Measurements from ENCODE around the gene NEK6.

The NEK6 gene

GRCh38 chr9:124257844-124258606 lies at the start of gene NEK6:
Gene NEK6 (plus strand): TSS chr9:124257949. CDS start chr9:124301965, 44,016 bp downstream.
- DNase-seq, result no peak

DNA sequence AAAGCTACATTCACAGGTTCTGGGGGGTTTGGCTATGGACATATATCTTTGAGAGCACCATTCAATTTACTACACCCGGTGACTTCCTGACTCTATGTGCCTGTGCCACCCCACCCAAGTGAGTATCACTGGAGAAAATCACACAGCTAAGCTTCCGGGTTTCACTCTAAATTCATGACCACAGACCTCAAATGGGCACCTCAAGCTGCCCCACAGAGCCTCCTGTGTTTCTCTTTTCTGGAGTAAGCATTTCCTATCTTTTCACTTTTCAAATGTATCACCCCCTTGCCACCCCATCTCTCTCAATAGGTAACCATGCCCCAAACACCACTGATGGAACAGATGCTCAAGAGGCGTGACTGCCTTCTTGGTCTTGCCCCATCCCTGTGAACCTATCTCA lies 49.2 kb upstream of the NEK6 start:
- peak; percentile 18 for DNase-seq

GRCh38 chr9:124209279-124209678 lies 48.5 kb upstream of the NEK6 start:
- DNase-seq, result no peak

GRCh38 chr9:124209774-124210173 lies 48.0 kb upstream of the NEK6 start:
- DNase-seq, result no peak

GRCh38 chr9:124210697-124211096 lies 47.1 kb upstream of the NEK6 start:
- DNase-seq, result no peak

DNA sequence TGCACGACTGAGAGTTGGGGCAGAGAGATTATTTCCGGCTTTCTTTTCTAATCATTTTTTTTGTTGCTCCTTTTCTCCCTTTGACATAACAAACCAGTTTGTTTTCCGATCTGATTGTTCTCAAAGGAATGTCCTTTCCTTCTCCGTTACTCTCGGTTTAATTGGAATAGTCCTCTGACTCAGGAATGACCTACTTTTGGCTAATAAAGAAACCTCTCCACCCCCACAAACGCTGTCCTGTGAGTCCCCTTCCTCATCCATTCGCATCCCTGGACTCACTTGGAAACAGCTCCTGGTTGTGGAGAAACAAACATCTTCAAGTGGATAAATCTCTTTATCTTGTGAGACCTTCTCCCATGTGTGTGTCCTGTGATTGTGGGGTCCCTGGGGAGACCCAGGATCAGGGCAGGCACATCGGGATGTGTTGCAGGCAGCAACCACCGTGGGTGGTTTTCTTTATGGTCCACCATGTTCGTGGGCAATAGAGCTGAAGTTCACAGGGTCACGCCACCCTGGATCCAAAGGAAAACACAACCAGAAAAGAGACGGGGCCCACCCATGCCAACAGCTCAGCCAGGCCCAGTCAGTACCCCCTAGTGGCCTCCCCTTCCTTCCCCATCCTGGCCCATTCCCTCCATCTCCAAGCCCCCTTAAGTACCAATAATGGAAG lies 45.2 kb upstream of the NEK6 start:
- DNase-seq, result no peak

- DNase-seq, result no peak
These were observed 44.4 kb upstream of the NEK6 start for GRCh38 chr9:124213396-124213795.

- DNase-seq, result no peak
These were observed 43.6 kb upstream of the NEK6 start for GRCh38 chr9:124214116-124214515.

GRCh38 chr9:124214596-124215367 lies 43.0 kb upstream of the NEK6 start:
- DNase-seq, result no peak

- DNase-seq, result no peak
These were observed 42.3 kb upstream of the NEK6 start for GRCh38 chr9:124215368-124215910.

DNA sequence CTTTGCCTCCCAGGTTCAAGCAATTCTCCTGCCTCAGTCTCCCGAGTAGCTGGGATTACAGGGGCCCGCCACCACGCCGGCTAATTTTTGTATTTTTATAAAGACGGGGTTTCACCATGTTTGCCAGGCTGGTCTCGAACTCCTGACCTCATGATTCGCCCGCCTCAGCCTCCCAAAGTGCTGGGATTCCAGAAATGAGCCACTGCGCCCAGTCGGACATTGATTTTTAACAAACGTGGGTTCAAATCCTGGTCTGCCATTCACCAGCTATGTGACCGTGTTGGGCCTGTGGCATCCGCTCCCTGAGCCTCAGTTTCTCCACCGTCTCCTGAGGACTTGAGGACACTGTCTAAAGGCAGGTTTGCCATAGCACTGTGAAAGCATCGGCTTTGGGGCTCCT lies 41.8 kb upstream of the NEK6 start:
- no peak for DNase-seq

- DNase-seq, result peak; percentile 83
These were observed 41.1 kb upstream of the NEK6 start for GRCh38 chr9:124216474-124217176.

DNA sequence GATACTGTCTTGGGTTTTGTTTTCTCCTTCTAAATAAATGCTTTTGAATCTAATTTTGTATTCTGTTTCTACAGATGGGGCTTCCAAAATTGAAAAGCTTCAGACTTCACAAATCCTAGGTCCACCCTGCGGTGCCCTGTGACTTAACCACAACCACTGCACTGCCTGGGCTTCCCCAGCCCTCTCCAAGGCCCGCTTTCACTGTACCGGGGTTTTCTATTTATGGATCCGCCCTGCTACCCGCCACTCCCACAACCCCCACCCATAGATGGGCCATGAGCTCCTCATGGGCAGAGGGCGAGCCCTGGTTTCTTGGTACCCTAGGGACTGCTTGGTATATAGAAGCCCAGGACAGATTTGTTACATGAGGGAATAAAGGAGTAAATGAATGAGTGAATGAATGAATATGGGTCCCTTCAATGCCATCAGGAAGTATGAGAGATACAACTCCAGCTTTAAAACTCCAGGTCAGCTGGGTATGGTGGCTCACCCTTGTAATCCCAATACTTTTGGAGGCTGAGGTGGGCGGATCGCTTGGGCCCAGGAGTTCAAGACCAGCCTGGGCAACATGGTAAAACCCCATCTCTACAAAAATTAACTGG lies 39.8 kb upstream of the NEK6 start:
- DNase-seq, result no peak

GRCh38 chr9:124218438-124218982 lies 39.2 kb upstream of the NEK6 start:
- DNase-seq, result no peak

DNA sequence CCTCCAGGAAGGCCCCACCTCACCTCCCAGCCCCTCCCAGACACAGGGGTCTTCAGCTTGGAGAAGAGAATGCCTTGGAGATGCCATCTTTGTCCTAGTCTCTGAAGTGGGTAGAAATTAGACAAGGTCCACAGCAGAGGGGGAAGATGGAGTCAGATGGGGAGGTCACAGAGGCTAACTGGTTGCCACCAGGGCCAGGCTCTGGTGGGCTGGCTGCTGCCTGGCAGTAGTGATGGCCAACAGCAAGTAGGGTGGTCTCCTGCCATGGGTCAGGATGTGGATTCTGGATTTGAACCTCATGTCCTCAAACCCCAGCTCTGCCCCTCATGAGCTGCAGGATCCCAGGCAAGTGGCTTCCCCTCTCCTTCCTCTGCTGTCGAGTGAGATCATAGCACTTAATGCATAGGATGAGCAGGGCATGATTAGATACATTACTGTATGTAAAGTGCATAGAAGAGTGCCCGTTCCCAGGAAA lies 38.7 kb upstream of the NEK6 start:
- no peak for DNase-seq

DNA sequence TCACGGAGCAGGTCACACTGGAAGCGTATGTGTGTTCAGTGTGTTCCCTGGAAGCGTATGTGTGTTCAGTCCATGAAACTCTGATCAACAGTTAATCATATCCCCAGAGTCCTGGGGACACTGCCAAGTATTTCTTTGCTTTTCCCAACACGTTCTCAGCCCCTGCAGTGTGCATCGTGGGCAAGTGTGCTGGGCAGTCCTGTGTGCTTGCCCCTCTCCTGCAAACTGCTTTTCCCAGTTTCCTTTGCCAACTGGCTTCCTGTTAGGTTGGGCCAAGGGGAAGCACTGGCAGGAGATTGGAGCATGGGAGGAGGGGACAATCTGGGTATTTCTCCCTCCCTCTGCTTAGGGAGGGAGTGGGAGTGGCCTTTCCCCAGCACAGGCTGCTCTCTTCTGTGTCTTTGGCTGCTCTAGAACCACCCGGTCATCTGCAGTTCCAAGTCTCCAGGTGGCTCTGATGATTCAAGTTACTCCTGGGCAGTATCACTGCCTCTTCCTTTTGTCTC lies 36.8 kb upstream of the NEK6 start:
- DNase-seq, result no peak

DNA sequence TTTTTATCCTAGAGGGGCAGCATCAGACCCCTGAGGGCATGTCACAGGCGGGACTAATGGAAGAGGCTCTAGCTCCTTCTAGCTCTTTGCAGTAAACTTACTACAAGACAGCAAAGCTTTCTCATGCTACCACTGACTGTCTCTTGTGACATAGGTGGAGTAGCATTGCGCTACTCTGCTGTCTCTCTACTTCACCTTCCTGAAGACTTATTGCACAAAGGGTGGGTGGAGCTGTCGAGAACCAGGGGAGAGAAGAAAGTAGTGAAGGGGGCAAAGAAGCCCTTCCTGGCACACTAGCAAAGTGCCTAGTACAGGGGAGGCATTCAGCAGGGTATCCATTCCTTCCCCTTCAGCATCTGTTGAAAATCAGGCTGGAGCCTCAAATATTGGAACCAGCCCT lies 36.1 kb upstream of the NEK6 start:
- no peak for DNase-seq

DNA sequence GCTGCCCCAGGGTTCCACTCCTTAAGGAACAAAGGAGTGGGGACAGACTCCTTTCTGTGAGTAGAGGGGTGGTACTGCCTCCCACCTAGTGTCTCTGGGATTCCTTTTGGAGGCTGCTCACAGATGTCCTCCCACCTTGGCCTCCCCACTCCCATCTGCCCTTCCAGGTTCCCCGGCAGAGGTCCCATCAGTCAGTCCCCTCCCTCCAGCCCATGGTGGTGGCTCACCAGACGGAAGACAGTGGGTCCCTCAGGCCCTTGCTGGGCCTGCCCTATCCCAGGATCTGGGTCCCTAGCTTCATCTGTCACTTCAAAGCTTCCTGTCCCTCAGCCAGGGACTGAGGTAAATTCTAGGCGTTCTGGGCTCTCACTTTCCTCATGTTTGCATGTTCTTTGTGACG lies 35.6 kb upstream of the NEK6 start:
- DNase-seq, result no peak

GRCh38 chr9:124222918-124223720 lies 34.6 kb upstream of the NEK6 start:
- DNase-seq, result peak; percentile 78

DNA sequence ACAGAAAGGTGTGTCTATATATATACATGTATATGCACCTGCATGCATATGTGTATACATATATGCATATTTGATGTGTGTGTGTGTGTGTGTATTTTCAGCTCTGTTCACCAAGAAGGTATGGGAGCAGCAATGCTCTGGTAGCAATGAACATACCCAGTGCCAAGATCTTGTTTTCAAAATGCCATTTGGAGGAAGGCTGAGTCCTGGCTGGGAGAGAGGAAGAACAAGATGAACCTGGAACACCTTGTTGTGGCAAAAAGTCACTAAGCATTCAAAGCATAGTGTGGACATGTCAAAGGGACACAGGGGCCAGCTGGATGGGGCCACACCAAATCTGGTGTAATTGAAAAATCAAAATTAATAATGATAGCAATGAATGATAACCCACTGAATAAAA lies 31.8 kb upstream of the NEK6 start:
- DNase-seq, result no peak

DNA sequence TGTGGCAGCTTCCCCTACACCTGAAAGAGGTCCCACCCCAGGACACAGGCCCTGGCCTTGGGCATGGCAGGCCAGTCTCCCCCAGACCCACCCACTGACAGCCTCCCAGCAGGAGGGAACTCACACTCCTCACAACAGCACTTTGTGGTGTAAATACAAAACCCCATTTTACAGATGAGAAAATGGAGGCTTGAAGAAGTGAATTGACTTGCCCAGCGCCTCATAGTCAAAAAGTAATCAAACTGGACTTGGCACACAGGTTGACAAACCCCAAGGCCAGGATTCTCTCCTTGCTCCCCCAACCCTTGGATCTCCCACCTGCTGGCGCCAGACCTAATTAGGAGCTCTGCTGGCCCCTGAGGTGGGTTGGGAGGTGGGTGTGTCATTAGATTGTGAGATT lies 29.2 kb upstream of the NEK6 start:
- no peak for DNase-seq

Measured in KG1 (cell line).